Cardiac fibroblast (primary cell): Measurements from ENCODE around the gene ENOX1.

ENCODE experiments used
- DNase-seq, 2 donors: peaks; one replicate each; pipeline versions ENCODE4 v3.0.0 to v3.0.0-alpha.2; 2010; ENCODE audit warnings: low read depth in 2 of 2
- H3K4me3 ChIP-seq, 2 donors: replicated peaks in 1 of 2; 1 replicate in 1 of 2; 2 replicates in 1 of 2; pipeline ENCODE4 v1.5.1; 2011; ENCODE audit warnings: low read depth in 2 of 2, low read length in 2 of 2, mild to moderate bottlenecking in 2 of 2, moderate library complexity in 1 of 2
- TF ChIP-seq, protein P1 (sequence below): IDR thresholded peaks from one replicate; pipeline ENCODE4 v1.5.1; 2011; ENCODE audit warnings: low read depth, mild to moderate bottlenecking, low read length, inconsistent platforms

ENOX1 gene

DNA sequence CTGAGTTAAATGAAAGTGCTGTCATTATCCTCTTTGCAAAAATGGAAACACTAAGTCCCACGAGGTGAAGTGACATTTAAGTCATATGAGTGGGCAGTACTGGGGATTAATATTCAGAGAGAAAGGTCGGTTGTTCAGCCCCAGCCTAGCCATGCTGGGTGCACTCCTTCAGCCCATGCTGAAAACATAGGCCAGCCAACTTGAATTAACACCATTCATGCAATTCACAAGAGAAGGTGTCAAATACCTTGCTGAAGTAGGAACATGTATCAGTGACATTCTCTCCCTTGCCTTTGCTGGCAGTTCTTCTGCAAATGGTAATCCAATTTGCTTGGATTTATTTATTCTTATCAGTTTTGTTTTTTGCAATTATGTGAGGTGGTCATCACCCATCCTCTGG is 507.1 kb downstream of the ENOX1 start:
- TF ChIP-seq, protein P1, sequence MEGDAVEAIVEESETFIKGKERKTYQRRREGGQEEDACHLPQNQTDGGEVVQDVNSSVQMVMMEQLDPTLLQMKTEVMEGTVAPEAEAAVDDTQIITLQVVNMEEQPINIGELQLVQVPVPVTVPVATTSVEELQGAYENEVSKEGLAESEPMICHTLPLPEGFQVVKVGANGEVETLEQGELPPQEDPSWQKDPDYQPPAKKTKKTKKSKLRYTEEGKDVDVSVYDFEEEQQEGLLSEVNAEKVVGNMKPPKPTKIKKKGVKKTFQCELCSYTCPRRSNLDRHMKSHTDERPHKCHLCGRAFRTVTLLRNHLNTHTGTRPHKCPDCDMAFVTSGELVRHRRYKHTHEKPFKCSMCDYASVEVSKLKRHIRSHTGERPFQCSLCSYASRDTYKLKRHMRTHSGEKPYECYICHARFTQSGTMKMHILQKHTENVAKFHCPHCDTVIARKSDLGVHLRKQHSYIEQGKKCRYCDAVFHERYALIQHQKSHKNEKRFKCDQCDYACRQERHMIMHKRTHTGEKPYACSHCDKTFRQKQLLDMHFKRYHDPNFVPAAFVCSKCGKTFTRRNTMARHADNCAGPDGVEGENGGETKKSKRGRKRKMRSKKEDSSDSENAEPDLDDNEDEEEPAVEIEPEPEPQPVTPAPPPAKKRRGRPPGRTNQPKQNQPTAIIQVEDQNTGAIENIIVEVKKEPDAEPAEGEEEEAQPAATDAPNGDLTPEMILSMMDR: no peak
- no peak overlapping the region for H3K4me3 ChIP-seq
- DNase-seq: no peak

DNA sequence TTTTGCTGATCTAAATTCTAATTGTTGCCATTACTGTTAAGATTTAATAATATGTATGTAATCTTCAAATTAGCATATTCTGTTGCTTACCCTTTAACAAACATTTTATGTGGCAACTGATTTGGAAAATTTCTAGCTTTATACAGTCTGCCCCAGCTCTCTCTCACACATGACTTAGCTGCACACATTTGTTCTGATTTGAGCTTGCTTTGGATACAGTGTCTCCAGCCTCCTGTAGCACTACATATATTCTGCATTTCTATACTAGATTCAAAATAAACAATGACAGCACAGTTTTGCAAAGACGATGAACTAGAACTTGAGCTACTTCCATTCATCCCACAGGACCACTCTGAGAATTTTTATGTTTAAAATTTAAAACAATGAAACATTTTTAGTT is 508.6 kb downstream of the ENOX1 start:
- DNase-seq: no peak
- TF ChIP-seq, protein P1: no peak
- no peak overlapping the region for H3K4me3 ChIP-seq

DNA sequence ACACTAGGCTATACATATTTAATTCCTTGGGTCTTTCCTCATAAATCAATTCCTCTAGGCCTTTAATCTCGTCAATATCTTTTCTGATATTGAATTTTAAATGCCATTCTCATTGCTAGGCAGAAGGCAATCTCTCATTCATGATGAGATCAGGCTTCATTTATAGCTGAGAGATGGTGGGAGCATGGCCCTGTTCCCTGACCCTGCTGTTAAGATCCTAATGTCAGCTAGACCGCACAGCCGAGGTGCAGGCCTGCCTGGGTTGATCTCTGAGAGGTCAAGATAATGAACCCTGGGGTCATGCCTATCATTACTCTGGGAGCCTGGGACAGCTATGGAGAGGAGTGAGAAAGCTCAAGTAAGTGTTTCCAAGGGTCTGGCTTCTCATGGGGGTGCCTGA is 509.6 kb downstream of the ENOX1 start:
- DNase-seq: no peak
- no peak overlapping the region for H3K4me3 ChIP-seq
- TF ChIP-seq, protein P1: no peak

DNA sequence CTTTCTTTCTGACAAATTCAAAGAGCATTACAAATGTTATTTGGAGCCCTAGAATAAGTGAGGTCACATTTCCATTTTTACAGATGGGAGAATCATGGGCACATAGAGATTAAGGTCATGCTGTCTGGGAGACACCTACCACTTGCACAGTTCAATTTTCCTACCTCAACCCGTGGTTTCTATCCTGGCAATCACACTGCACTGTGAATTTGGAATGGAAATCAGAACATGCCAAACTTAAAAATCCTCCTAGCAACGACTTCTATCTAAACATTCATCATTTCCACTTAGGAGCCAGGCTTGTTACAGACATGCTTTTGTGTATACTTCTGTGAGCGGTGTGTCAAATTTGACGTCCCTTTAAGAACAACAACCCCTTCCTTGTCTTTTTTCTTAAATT is 511.9 kb downstream of the ENOX1 start:
- no peak for DNase-seq
- H3K4me3 ChIP-seq: no peak overlapping the region
- TF ChIP-seq, protein P1: no peak

DNA sequence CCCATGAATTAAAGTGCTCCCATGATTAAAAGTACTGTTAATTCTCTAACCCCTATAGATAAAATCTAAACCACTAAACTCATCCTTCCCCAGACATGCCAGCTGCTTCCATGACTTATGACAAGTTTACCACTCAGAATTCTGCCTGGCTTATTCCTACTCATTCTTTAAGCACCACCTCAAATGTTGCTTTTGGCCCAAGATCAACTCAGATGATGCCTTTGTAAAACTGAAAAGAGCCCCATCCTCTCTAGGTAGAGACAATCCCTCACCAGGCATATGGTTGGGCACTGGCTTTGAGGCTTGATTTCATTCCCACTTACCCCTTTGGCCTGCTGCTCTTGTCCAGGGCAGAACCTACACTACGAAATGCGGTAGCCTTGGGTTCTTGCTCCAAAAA is 513.4 kb downstream of the ENOX1 start:
- peak in 1 of 2 donors; percentile 69 for DNase-seq
- TF ChIP-seq, protein P1: no peak
- H3K4me3 ChIP-seq: no peak overlapping the region

DNA sequence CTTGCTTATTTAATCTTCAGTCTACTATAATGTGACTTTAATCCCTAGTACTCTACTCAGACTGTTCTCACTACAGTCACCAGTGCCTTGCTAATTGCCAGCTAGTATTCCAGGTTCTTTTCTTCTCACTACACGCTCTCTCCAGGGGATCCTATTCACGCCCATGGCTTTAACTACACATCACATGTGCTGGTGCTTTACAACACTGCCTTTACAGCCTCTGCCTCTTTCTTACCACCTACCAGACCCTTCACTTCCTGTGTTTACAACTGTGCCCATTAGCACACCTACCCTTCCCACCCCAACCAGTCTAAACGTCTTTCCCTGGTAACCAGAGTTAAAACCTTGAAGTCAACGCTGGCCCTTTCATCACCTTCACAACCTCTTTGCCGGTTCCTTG is 513.9 kb downstream of the ENOX1 start:
- no peak overlapping the region for H3K4me3 ChIP-seq
- TF ChIP-seq, protein P1: no peak
- no peak for DNase-seq

DNA sequence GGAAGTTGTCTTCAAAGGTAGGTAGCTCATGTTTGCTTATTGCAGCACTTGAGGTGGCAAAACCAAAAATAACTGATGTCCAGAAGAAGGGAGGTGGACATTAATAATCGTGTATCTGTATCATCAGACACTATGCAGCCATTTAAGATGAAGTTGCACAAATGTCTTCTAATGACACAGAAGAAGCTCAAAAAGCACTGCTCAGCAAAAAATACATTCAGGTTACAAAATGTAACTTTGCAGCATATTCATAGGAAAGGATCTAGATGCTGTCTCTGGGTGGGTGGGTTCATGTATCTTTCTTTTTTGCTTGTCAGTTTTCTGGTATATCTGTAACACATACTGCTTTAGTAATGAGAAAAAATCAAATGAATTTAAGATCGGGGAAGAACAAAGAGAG is 515.6 kb downstream of the ENOX1 start:
- DNase-seq: no peak
- H3K4me3 ChIP-seq: no peak overlapping the region
- TF ChIP-seq, protein P1: no peak
